H1 (cell line): Measurements from ENCODE around the gene HHAT. TPM values are rescaled to one million over a fixed set of nuclear protein-coding genes. Genes with fewer than 3 reads are reported as not detected.

ENCODE experiments used
- CTCF ChIA-PET: fragments of 300-600 bp; sonication (Branson Sonifier 250); formaldehyde crosslinking; loops from one replicate; lab custom pipeline; 2021; ENCODE audit not compliant: partially characterized antibody; lab: Charles Lee
- POLR2A ChIA-PET: fragments of 300-600 bp; sonication (Branson Sonifier 250); formaldehyde crosslinking; loops from one replicate; lab custom pipeline; 2021; ENCODE audit warnings: inconsistent platforms; ENCODE audit not compliant: partially characterized antibody; lab: Charles Lee
- DNase-seq, 2 experiments: peaks; one replicate each; pipeline versions ENCODE4 v3.0.0 to v3.0.0-alpha.2; 2010 to 2022; ENCODE audit warnings: low spot score in 2 of 2, low read depth in 1 of 2, mixed read lengths in 1 of 2
- FAIRE-seq: peaks from 2 replicates; lab custom pipeline; 2011; peaks lifted over from hg19 to GRCh38; lab: Jason Lieb, UNC
- H2AFZ ChIP-seq: 2 replicates; pipeline ENCODE4 v1.8.1; 2012; ENCODE audit warnings: low read length, inconsistent platforms
- H2AK5ac ChIP-seq: 2 replicates; pipeline ENCODE4 v1.6.1; 2013; ENCODE audit warnings: low read depth, low read length
- H2BK120ac ChIP-seq: replicated peaks from 2 replicates; pipeline ENCODE3; 2013; ENCODE audit warnings: low read depth, low read length, inconsistent platforms
- H2BK12ac ChIP-seq: 2 replicates; pipeline ENCODE4 v1.6.1; 2013; ENCODE audit warnings: low read depth, low read length
- H2BK15ac ChIP-seq: 2 replicates; pipeline ENCODE4 v1.6.1; 2013; ENCODE audit warnings: low read length
- H2BK20ac ChIP-seq: 2 replicates; pipeline ENCODE4 v1.6.1; 2013; ENCODE audit warnings: low read length
- H2BK5ac ChIP-seq: 2 replicates; pipeline ENCODE4 v1.6.1; 2013; ENCODE audit warnings: low read depth, low read length
- H3K14ac ChIP-seq: 2 replicates; pipeline ENCODE4 v1.6.1; 2013; ENCODE audit warnings: inconsistent platforms; ENCODE audit not compliant: insufficient read length
- H3K18ac ChIP-seq: 2 replicates; pipeline ENCODE4 v1.6.1; 2013; ENCODE audit warnings: low read length; ENCODE audit errors: extremely low read depth
- H3K23ac ChIP-seq: 2 replicates; pipeline ENCODE4 v1.6.1; 2013; ENCODE audit warnings: inconsistent platforms; ENCODE audit not compliant: insufficient read length
- H3K23me2 ChIP-seq: 2 replicates; pipeline ENCODE4 v1.6.1; 2013; ENCODE audit warnings: low read depth, low read length
- H3K27ac ChIP-seq: 2 replicates; pipeline ENCODE4 v1.6.1; 2011; ENCODE audit warnings: low read depth, low read length, inconsistent platforms
- H3K27me3 ChIP-seq, 4 experiments: replicated peaks in 1 of 4; 1 replicate in 1 of 4; 2 replicates in 3 of 4; pipeline versions ENCODE4 v1.6.1 to v1.8.1; 2011 to 2013; ENCODE audit warnings: low read length in 3 of 4, mild to moderate bottlenecking in 3 of 4, inconsistent platforms in 2 of 4, mixed read lengths in 2 of 4, moderate library complexity in 1 of 4; ENCODE audit not compliant: control insufficient read depth in 3 of 4, insufficient read depth in 3 of 4; ENCODE audit errors: extremely low read depth in 1 of 4
- H3K36me3 ChIP-seq, 4 experiments: 2 replicates each; pipeline versions ENCODE4 v1.6.1 to v1.8.1; 2011 to 2013; ENCODE audit warnings: mild to moderate bottlenecking in 4 of 4, low read length in 3 of 4, moderate library complexity in 2 of 4, control low read depth in 1 of 4, inconsistent platforms in 1 of 4; ENCODE audit not compliant: insufficient read depth in 4 of 4, control insufficient read depth in 2 of 4
- H3K4ac ChIP-seq: replicated peaks from 2 replicates; pipeline ENCODE3; 2013; ENCODE audit warnings: low read length, low read depth, mixed read lengths, inconsistent platforms; ENCODE audit not compliant: insufficient read length
- H3K4me1 ChIP-seq, 4 experiments: replicated peaks in 1 of 4; 1 replicate in 1 of 4; 2 replicates in 3 of 4; pipeline versions ENCODE4 v1.6.1 to v1.8.1; 2011 to 2013; ENCODE audit warnings: low read length in 3 of 4, inconsistent platforms in 2 of 4, mixed read lengths in 1 of 4; ENCODE audit not compliant: insufficient read depth in 4 of 4, control insufficient read depth in 3 of 4
- H3K4me2 ChIP-seq, 2 experiments: 2 replicates each; pipeline versions ENCODE4 v1.6.1 to v1.8.1; 2011 to 2013; ENCODE audit warnings: low read depth in 2 of 2, low read length in 2 of 2, control low read depth in 1 of 2, inconsistent platforms in 1 of 2, mild to moderate bottlenecking in 1 of 2; ENCODE audit not compliant: insufficient read depth in 1 of 2
- H3K4me3 ChIP-seq, 4 experiments: fragments of 200-600, 300-600 bp in 1 of 4; sonication (generic), shearing (Covaris generic), sonication (Bioruptor Twin) in 1 of 4; 2 replicates each; pipeline versions ENCODE4 v1.5.1 to v1.8.1; 2011 to 2016; ENCODE audit warnings: low read length in 4 of 4, low read depth in 3 of 4, control low read depth in 2 of 4, inconsistent platforms in 2 of 4, mild to moderate bottlenecking in 2 of 4, mixed read lengths in 1 of 4, moderate library complexity in 1 of 4; ENCODE audit not compliant: insufficient read depth in 2 of 4; ENCODE audit errors: extremely low read depth in 1 of 4
- H3K56ac ChIP-seq: replicated peaks from 2 replicates; pipeline ENCODE3; 2013; ENCODE audit warnings: low read depth, mild to moderate bottlenecking, mixed read lengths, low read length, inconsistent platforms; ENCODE audit not compliant: insufficient read length
- H3K79me1 ChIP-seq: 2 replicates; pipeline ENCODE4 v1.6.1; 2013; ENCODE audit warnings: low read depth, low read length, control low read depth
- H3K79me2 ChIP-seq, 2 experiments: 2 replicates each; pipeline versions ENCODE4 v1.6.1 to v1.8.1; 2012 to 2013; ENCODE audit warnings: low read length in 2 of 2, mild to moderate bottlenecking in 2 of 2, inconsistent platforms in 1 of 2; ENCODE audit not compliant: insufficient read depth in 2 of 2, control insufficient read depth in 1 of 2
- H3K9ac ChIP-seq, 4 experiments: replicated peaks in 1 of 4; 1 replicate in 1 of 4; 2 replicates in 3 of 4; pipeline versions ENCODE4 v1.6.1 to v1.8.1; 2011 to 2013; ENCODE audit warnings: low read depth in 3 of 4, low read length in 3 of 4, control low read depth in 2 of 4, mild to moderate bottlenecking in 2 of 4, moderate library complexity in 2 of 4, inconsistent platforms in 1 of 4; ENCODE audit errors: extremely low read depth in 1 of 4
- H3K9me3 ChIP-seq, 2 experiments: 2 replicates each; pipeline versions ENCODE4 v1.6.1 to v1.8.1; 2012 to 2013; ENCODE audit warnings: mild to moderate bottlenecking in 2 of 2, moderate library complexity in 2 of 2, control low read depth in 1 of 2, inconsistent platforms in 1 of 2, low read depth in 1 of 2, low read length in 1 of 2, mixed read lengths in 1 of 2; ENCODE audit not compliant: insufficient read depth in 2 of 2
- H4K20me1 ChIP-seq, 2 experiments: replicated peaks in 1 of 2; 2 replicates each; pipeline versions ENCODE3 to v1.8.1; 2011 to 2013; ENCODE audit warnings: inconsistent platforms in 2 of 2, low read length in 2 of 2, mild to moderate bottlenecking in 1 of 2; ENCODE audit not compliant: insufficient read depth in 2 of 2, control insufficient read depth in 1 of 2
- H4K5ac ChIP-seq: 2 replicates; pipeline ENCODE4 v1.6.1; 2013; ENCODE audit warnings: low read length, low read depth, mixed read lengths, inconsistent platforms; ENCODE audit not compliant: insufficient read length
- H4K8ac ChIP-seq: 2 replicates; pipeline ENCODE4 v1.8.0; 2013; ENCODE audit warnings: mild to moderate bottlenecking, moderate library complexity, low read length, inconsistent platforms; ENCODE audit not compliant: insufficient read depth; ENCODE audit errors: extremely low read depth
- H4K91ac ChIP-seq: replicated peaks from 2 replicates; pipeline ENCODE3; 2013; ENCODE audit warnings: low read length, mixed read lengths, inconsistent platforms; ENCODE audit not compliant: insufficient read length
- ASH2L ChIP-seq: fragments of 200-600, 300-600 bp; sonication (generic); IDR thresholded peaks from one replicate; pipeline ENCODE4 v1.7.1; 2017; ENCODE audit warnings: low read length
- CREB1 ChIP-seq: IDR thresholded peaks from 2 replicates; pipeline ENCODE4 v1.6.1; 2012; ENCODE audit warnings: inconsistent platforms
- HDAC2 ChIP-seq, 2 experiments: fragments of 300-600 bp in 1 of 2; sonication (generic) in 1 of 2; IDR thresholded peaks; 2 replicates each; pipeline ENCODE4 v1.6.1; 2011 to 2012; ENCODE audit warnings: low read depth in 2 of 2, low read length in 2 of 2, mild to moderate bottlenecking in 2 of 2, moderate library complexity in 2 of 2, borderline replicate concordance in 1 of 2, inconsistent platforms in 1 of 2
- KDM4A ChIP-seq: IDR thresholded peaks from one replicate; pipeline ENCODE4 v1.7.1; 2012; ENCODE audit warnings: low read depth, mild to moderate bottlenecking, moderate library complexity, low read length, inconsistent platforms; ENCODE audit not compliant: severe bottlenecking
- TAF7 ChIP-seq: optimal IDR thresholded peaks from 2 replicates; pipeline ENCODE3; 2011; ENCODE audit warnings: low read depth, mild to moderate bottlenecking, inconsistent platforms, low read length, moderate library complexity, borderline replicate concordance
- WGBS, 2 experiments: shearing (Covaris generic) in 1 of 2; methylation state at CpG; one replicate each; pipeline versions ENCODE4 v1.1.6 to v1.1.7; 2013 to 2015; ENCODE audit warnings: low lambda C conversion rate in 2 of 2, mixed read lengths in 2 of 2, inconsistent platforms in 1 of 2, low coverage in 1 of 2, missing lambda C conversion rate in 1 of 2; ENCODE audit not compliant: insufficient replicate concordance in 2 of 2, insufficient coverage in 1 of 2, insufficient read length in 1 of 2; ENCODE audit errors: extremely low coverage in 1 of 2, missing lambda C conversion rate in 1 of 2; 5-methylcytosine and 5-hydroxymethylcytosine counted together
- polyA plus RNA-seq, 7 experiments: library from polyadenylated mRNA; depleted of rRNA in 3 of 7; stranded (reverse) in 5 of 7; unstranded in 2 of 7; fragments of >200 nt in 5 of 7; fragments of 200-250 nt in 2 of 7; gene quantifications; 1 replicate in 5 of 7; 2 replicates in 1 of 7; 4 replicates in 1 of 7; pipeline versions ENCODE4 v1.2.1 to v1.2.3, GENCODE V29; 2011 to 2013; ENCODE audit warnings: missing spikeins in 2 of 7, mixed read lengths in 2 of 7
- total RNA-seq: library from RNA; stranded (reverse); fragmentation: NEBNext Ultra II Directional; extraction: Animal tissue kit (Norgen Biotek cat#: 25700); gene quantifications from 2 replicates; pipeline ENCODE4 v1.2.1, GENCODE V29; 2021

The HHAT gene
- total and polyA plus RNA-seq, 2 of the 8 experiments (the other 6 are each of a cell fraction or from before 2014, with no cell fraction given) = 0.15 to 0.51 TPM

DNA sequence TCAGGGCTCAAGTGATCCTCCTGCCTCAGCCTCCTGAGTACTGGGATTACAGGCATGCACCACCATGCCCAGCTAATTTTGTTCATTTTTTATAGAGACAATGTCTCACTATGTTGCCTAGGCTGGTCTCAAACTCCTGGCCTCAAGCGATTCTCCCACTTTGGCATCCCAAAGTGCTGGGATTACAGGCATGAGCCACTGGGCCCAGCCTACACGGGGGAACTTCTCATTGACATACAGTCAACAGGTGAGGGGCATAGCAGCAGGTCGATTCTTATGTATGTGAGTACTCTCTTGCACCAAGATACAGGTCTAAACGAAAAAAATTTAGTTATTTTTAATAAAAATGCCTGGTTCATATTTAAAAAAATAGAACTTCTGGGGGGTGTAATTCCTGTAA, 39.5 kb upstream of the HHAT start:
- WGBS, 2 experiments = 86% methylated on average over 4 of the region's 4 CpGs; no CpG with 5 or more reads in 1 of the 2 experiments
- no peak for TF ChIP-seq CREB1
- no peak for TF ChIP-seq TAF7
- no peak for TF ChIP-seq KDM4A
- TF ChIP-seq HDAC2 (IDR thresholded peaks at IDR 0.05; ENCODE audit: borderline replicate concordance in 1 of 2, low read depth in 2 of 2, low read length in 2 of 2) = no peak
- no peak for TF ChIP-seq ASH2L
- TF ChIP-seq, all 59 proteins: peak for 0

More for the DNA sequence above, 39.5 kb upstream of the HHAT start:
- H3K4me1 ChIP-seq = peaks cover 0 to 8% (median 3%) of the 10 kb centered on the region in 4 experiments; a peak in 4 of 7 replicates
- no peak overlapping the region for H3K23ac ChIP-seq
- no peaks in the 10 kb centered on the region for H3K79me2 ChIP-seq
- no peak overlapping the region for H2BK5ac ChIP-seq
- no peak overlapping the region for H2BK12ac ChIP-seq
- H3K9me3 ChIP-seq = no peaks in the 10 kb centered on the region
- H3K27me3 ChIP-seq = peaks cover 0 to 13% (median 9%) of the 10 kb centered on the region in 4 experiments; a peak in 4 of 7 replicates
- DNase-seq = no peak
- H3K27ac ChIP-seq = no peak overlapping the region
- H2BK15ac ChIP-seq = no peak overlapping the region
- H2BK120ac ChIP-seq = no peak overlapping the region
- H3K4me3 ChIP-seq = no peak overlapping the region
- H3K23me2 ChIP-seq = peaks cover 6% of the 10 kb centered on the region; the same call in 1 of the 2 replicates
- no peak overlapping the region for H2BK20ac ChIP-seq
- no peak overlapping the region for H4K91ac ChIP-seq
- H3K4me2 ChIP-seq = no peak overlapping the region
- H3K4ac ChIP-seq = no peak overlapping the region
- H3K36me3 ChIP-seq = no peaks in the 10 kb centered on the region
- CTCF ChIA-PET = interaction anchor here (1.0 to 4.5 kb wide), 4 partner anchors 13 to 147 kb away, joined by 3 to 22 read pairs (median 4); no protein-coding TSS in a partner anchor
- H4K20me1 ChIP-seq = no peaks in the 10 kb centered on the region
- H3K56ac ChIP-seq = no peak overlapping the region
- H4K5ac ChIP-seq = no peak overlapping the region
- H3K14ac ChIP-seq = no peak overlapping the region
- no peak for FAIRE-seq
- no peak overlapping the region for H4K8ac ChIP-seq
- H3K9ac ChIP-seq = no peak overlapping the region
- H3K18ac ChIP-seq = no peak overlapping the region
- no peak overlapping the region for H2AK5ac ChIP-seq
- H2AFZ ChIP-seq = no peak overlapping the region
- no peaks in the 10 kb centered on the region for H3K79me1 ChIP-seq
- POLR2A ChIA-PET = interaction anchor here (1.1 kb wide), 1 partner anchor 85 kb away, joined by 4 read pairs; no protein-coding TSS in a partner anchor
